H1 (cell line): ENCODE results near the gene XRN2. TPM values are rescaled to one million over a fixed set of nuclear protein-coding genes. Genes with fewer than 3 reads are reported as not detected.

Experiments
- CTCF ChIA-PET: fragments of 300-600 bp; sonication (Branson Sonifier 250); formaldehyde crosslinking; loops from one replicate; lab custom pipeline; 2021; ENCODE audit not compliant: partially characterized antibody; lab: Charles Lee
- POLR2A ChIA-PET: fragments of 300-600 bp; sonication (Branson Sonifier 250); formaldehyde crosslinking; loops from one replicate; lab custom pipeline; 2021; ENCODE audit warnings: inconsistent platforms; ENCODE audit not compliant: partially characterized antibody; lab: Charles Lee
- DNase-seq, 2 experiments: peaks; one replicate each; pipeline versions ENCODE4 v3.0.0 to v3.0.0-alpha.2; 2010 to 2022; ENCODE audit warnings: low spot score in 2 of 2, low read depth in 1 of 2, mixed read lengths in 1 of 2
- FAIRE-seq: peaks from 2 replicates; lab custom pipeline; 2011; peaks lifted over from hg19 to GRCh38; lab: Jason Lieb, UNC
- H2AFZ ChIP-seq: 2 replicates; pipeline ENCODE4 v1.8.1; 2012; ENCODE audit warnings: low read length, inconsistent platforms
- H2AK5ac ChIP-seq: 2 replicates; pipeline ENCODE4 v1.6.1; 2013; ENCODE audit warnings: low read depth, low read length
- H2BK120ac ChIP-seq: replicated peaks from 2 replicates; pipeline ENCODE3; 2013; ENCODE audit warnings: low read depth, low read length, inconsistent platforms
- H2BK12ac ChIP-seq: 2 replicates; pipeline ENCODE4 v1.6.1; 2013; ENCODE audit warnings: low read depth, low read length
- H2BK15ac ChIP-seq: 2 replicates; pipeline ENCODE4 v1.6.1; 2013; ENCODE audit warnings: low read length
- H2BK20ac ChIP-seq: 2 replicates; pipeline ENCODE4 v1.6.1; 2013; ENCODE audit warnings: low read length
- H2BK5ac ChIP-seq: 2 replicates; pipeline ENCODE4 v1.6.1; 2013; ENCODE audit warnings: low read depth, low read length
- H3K14ac ChIP-seq: 2 replicates; pipeline ENCODE4 v1.6.1; 2013; ENCODE audit warnings: inconsistent platforms; ENCODE audit not compliant: insufficient read length
- H3K18ac ChIP-seq: 2 replicates; pipeline ENCODE4 v1.6.1; 2013; ENCODE audit warnings: low read length; ENCODE audit errors: extremely low read depth
- H3K23ac ChIP-seq: 2 replicates; pipeline ENCODE4 v1.6.1; 2013; ENCODE audit warnings: inconsistent platforms; ENCODE audit not compliant: insufficient read length
- H3K23me2 ChIP-seq: 2 replicates; pipeline ENCODE4 v1.6.1; 2013; ENCODE audit warnings: low read depth, low read length
- H3K27ac ChIP-seq: 2 replicates; pipeline ENCODE4 v1.6.1; 2011; ENCODE audit warnings: low read depth, low read length, inconsistent platforms
- H3K27me3 ChIP-seq, 4 experiments: replicated peaks in 1 of 4; 1 replicate in 1 of 4; 2 replicates in 3 of 4; pipeline versions ENCODE4 v1.6.1 to v1.8.1; 2011 to 2013; ENCODE audit warnings: low read length in 3 of 4, mild to moderate bottlenecking in 3 of 4, inconsistent platforms in 2 of 4, mixed read lengths in 2 of 4, moderate library complexity in 1 of 4; ENCODE audit not compliant: control insufficient read depth in 3 of 4, insufficient read depth in 3 of 4; ENCODE audit errors: extremely low read depth in 1 of 4
- H3K36me3 ChIP-seq, 4 experiments: 2 replicates each; pipeline versions ENCODE4 v1.6.1 to v1.8.1; 2011 to 2013; ENCODE audit warnings: mild to moderate bottlenecking in 4 of 4, low read length in 3 of 4, moderate library complexity in 2 of 4, control low read depth in 1 of 4, inconsistent platforms in 1 of 4; ENCODE audit not compliant: insufficient read depth in 4 of 4, control insufficient read depth in 2 of 4
- H3K4ac ChIP-seq: replicated peaks from 2 replicates; pipeline ENCODE3; 2013; ENCODE audit warnings: low read length, low read depth, mixed read lengths, inconsistent platforms; ENCODE audit not compliant: insufficient read length
- H3K4me1 ChIP-seq, 4 experiments: replicated peaks in 1 of 4; 1 replicate in 1 of 4; 2 replicates in 3 of 4; pipeline versions ENCODE4 v1.6.1 to v1.8.1; 2011 to 2013; ENCODE audit warnings: low read length in 3 of 4, inconsistent platforms in 2 of 4, mixed read lengths in 1 of 4; ENCODE audit not compliant: insufficient read depth in 4 of 4, control insufficient read depth in 3 of 4
- H3K4me2 ChIP-seq, 2 experiments: 2 replicates each; pipeline versions ENCODE4 v1.6.1 to v1.8.1; 2011 to 2013; ENCODE audit warnings: low read depth in 2 of 2, low read length in 2 of 2, control low read depth in 1 of 2, inconsistent platforms in 1 of 2, mild to moderate bottlenecking in 1 of 2; ENCODE audit not compliant: insufficient read depth in 1 of 2
- H3K4me3 ChIP-seq, 4 experiments: fragments of 200-600, 300-600 bp in 1 of 4; sonication (generic), shearing (Covaris generic), sonication (Bioruptor Twin) in 1 of 4; 2 replicates each; pipeline versions ENCODE4 v1.5.1 to v1.8.1; 2011 to 2016; ENCODE audit warnings: low read length in 4 of 4, low read depth in 3 of 4, control low read depth in 2 of 4, inconsistent platforms in 2 of 4, mild to moderate bottlenecking in 2 of 4, mixed read lengths in 1 of 4, moderate library complexity in 1 of 4; ENCODE audit not compliant: insufficient read depth in 2 of 4; ENCODE audit errors: extremely low read depth in 1 of 4
- H3K56ac ChIP-seq: replicated peaks from 2 replicates; pipeline ENCODE3; 2013; ENCODE audit warnings: low read depth, mild to moderate bottlenecking, mixed read lengths, low read length, inconsistent platforms; ENCODE audit not compliant: insufficient read length
- H3K79me1 ChIP-seq: 2 replicates; pipeline ENCODE4 v1.6.1; 2013; ENCODE audit warnings: low read depth, low read length, control low read depth
- H3K79me2 ChIP-seq, 2 experiments: 2 replicates each; pipeline versions ENCODE4 v1.6.1 to v1.8.1; 2012 to 2013; ENCODE audit warnings: low read length in 2 of 2, mild to moderate bottlenecking in 2 of 2, inconsistent platforms in 1 of 2; ENCODE audit not compliant: insufficient read depth in 2 of 2, control insufficient read depth in 1 of 2
- H3K9ac ChIP-seq, 4 experiments: replicated peaks in 1 of 4; 1 replicate in 1 of 4; 2 replicates in 3 of 4; pipeline versions ENCODE4 v1.6.1 to v1.8.1; 2011 to 2013; ENCODE audit warnings: low read depth in 3 of 4, low read length in 3 of 4, control low read depth in 2 of 4, mild to moderate bottlenecking in 2 of 4, moderate library complexity in 2 of 4, inconsistent platforms in 1 of 4; ENCODE audit errors: extremely low read depth in 1 of 4
- H3K9me3 ChIP-seq, 2 experiments: 2 replicates each; pipeline versions ENCODE4 v1.6.1 to v1.8.1; 2012 to 2013; ENCODE audit warnings: mild to moderate bottlenecking in 2 of 2, moderate library complexity in 2 of 2, control low read depth in 1 of 2, inconsistent platforms in 1 of 2, low read depth in 1 of 2, low read length in 1 of 2, mixed read lengths in 1 of 2; ENCODE audit not compliant: insufficient read depth in 2 of 2
- H4K20me1 ChIP-seq, 2 experiments: replicated peaks in 1 of 2; 2 replicates each; pipeline versions ENCODE3 to v1.8.1; 2011 to 2013; ENCODE audit warnings: inconsistent platforms in 2 of 2, low read length in 2 of 2, mild to moderate bottlenecking in 1 of 2; ENCODE audit not compliant: insufficient read depth in 2 of 2, control insufficient read depth in 1 of 2
- H4K5ac ChIP-seq: 2 replicates; pipeline ENCODE4 v1.6.1; 2013; ENCODE audit warnings: low read length, low read depth, mixed read lengths, inconsistent platforms; ENCODE audit not compliant: insufficient read length
- H4K8ac ChIP-seq: 2 replicates; pipeline ENCODE4 v1.8.0; 2013; ENCODE audit warnings: mild to moderate bottlenecking, moderate library complexity, low read length, inconsistent platforms; ENCODE audit not compliant: insufficient read depth; ENCODE audit errors: extremely low read depth
- H4K91ac ChIP-seq: replicated peaks from 2 replicates; pipeline ENCODE3; 2013; ENCODE audit warnings: low read length, mixed read lengths, inconsistent platforms; ENCODE audit not compliant: insufficient read length
- ASH2L ChIP-seq: fragments of 200-600, 300-600 bp; sonication (generic); IDR thresholded peaks from one replicate; pipeline ENCODE4 v1.7.1; 2017; ENCODE audit warnings: low read length
- CHD2 ChIP-seq: IDR thresholded peaks from 2 replicates; pipeline ENCODE4 v1.6.1; 2012; ENCODE audit warnings: low read length, improper control_type of control experiment
- CREB1 ChIP-seq: IDR thresholded peaks from 2 replicates; pipeline ENCODE4 v1.6.1; 2012; ENCODE audit warnings: inconsistent platforms
- FOSL1 ChIP-seq: IDR thresholded peaks from 2 replicates; pipeline ENCODE4 v1.6.1; 2011; ENCODE audit warnings: mild to moderate bottlenecking, low read depth, low read length, moderate library complexity; ENCODE audit not compliant: insufficient read depth
- NANOG ChIP-seq: IDR thresholded peaks from 2 replicates; pipeline ENCODE4 v1.6.1; 2011; ENCODE audit warnings: low read length, low read depth, mild to moderate bottlenecking, inconsistent platforms; ENCODE audit not compliant: insufficient read depth, poor library complexity, severe bottlenecking
- NRF1 ChIP-seq: IDR thresholded peaks from 2 replicates; pipeline ENCODE4 v1.6.1; 2011; ENCODE audit warnings: mild to moderate bottlenecking, low read depth, low read length, improper control_type of control experiment
- SIRT6 ChIP-seq: IDR thresholded peaks from one replicate; pipeline ENCODE4 v1.7.1; 2012; ENCODE audit warnings: low read length, inconsistent platforms
- SUZ12 ChIP-seq: fragments of 200-600 bp; sonication (generic); IDR thresholded peaks from 2 replicates; pipeline ENCODE4 v1.6.1; 2012; ENCODE audit warnings: mild to moderate bottlenecking, inconsistent platforms, low read length, moderate library complexity, mixed read lengths
- TBP ChIP-seq: IDR thresholded peaks from 2 replicates; pipeline ENCODE4 v1.6.1; 2011; ENCODE audit warnings: low read depth, low read length, improper control_type of control experiment
- TCF12 ChIP-seq: IDR thresholded peaks from 2 replicates; pipeline ENCODE4 v1.6.1; 2011; ENCODE audit warnings: low read depth, mild to moderate bottlenecking, low read length
- polyA plus RNA-seq, 7 experiments: library from polyadenylated mRNA; depleted of rRNA in 3 of 7; stranded (reverse) in 5 of 7; unstranded in 2 of 7; fragments of >200 nt in 5 of 7; fragments of 200-250 nt in 2 of 7; gene quantifications; 1 replicate in 5 of 7; 2 replicates in 1 of 7; 4 replicates in 1 of 7; pipeline versions ENCODE4 v1.2.1 to v1.2.3, GENCODE V29; 2011 to 2013; ENCODE audit warnings: missing spikeins in 2 of 7, mixed read lengths in 2 of 7
- total RNA-seq: library from RNA; stranded (reverse); fragmentation: NEBNext Ultra II Directional; extraction: Animal tissue kit (Norgen Biotek cat#: 25700); gene quantifications from 2 replicates; pipeline ENCODE4 v1.2.1, GENCODE V29; 2021
- TF ChIP-seq, protein P1 (sequence below): IDR thresholded peaks from 2 replicates; pipeline ENCODE4 v1.6.1; 2011; ENCODE audit warnings: low read depth, mild to moderate bottlenecking, low read length; ENCODE audit not compliant: insufficient read depth
- TF ChIP-seq, protein P2 (sequence below): IDR thresholded peaks from 2 replicates; pipeline ENCODE4 v1.6.1; 2012; ENCODE audit warnings: low read length, inconsistent platforms
- TF ChIP-seq, protein P3 (sequence below): IDR thresholded peaks from 2 replicates; pipeline ENCODE4 v1.6.1; 2012; ENCODE audit warnings: inconsistent platforms

XRN2 gene
- total and polyA plus RNA-seq, 2 of the 8 experiments (the other 6 are each of a cell fraction or from before 2014, with no cell fraction given): 60.3 to 139 TPM

DNA sequence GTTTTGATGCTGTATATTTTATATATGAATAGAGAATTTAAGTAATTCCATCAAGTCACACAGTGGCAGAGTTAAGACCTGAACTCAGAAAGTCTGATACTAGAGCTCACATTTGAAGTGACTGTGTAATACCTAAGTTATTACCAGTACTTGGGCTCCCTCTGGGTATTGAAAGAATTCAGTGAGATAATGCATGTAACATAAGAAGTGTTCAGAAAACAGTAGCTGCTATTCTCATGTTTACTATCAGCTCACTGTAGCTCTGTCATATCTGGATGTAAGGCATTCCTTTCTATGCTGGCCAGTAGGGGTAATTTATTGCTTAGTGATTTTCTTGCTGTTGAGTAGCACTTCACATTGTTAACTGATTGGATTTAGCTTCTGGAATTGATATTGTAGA is 49.6 kb downstream of the XRN2 start:
- Histone ChIP-seq H2BK15ac (no peak overlapping the region), H2BK120ac (no peak overlapping the region), H2AK5ac (no peak overlapping the region), H3K27me3 (no peaks in the 10 kb centered on the region), H3K4ac (no peak overlapping the region), H3K23me2 (no peaks in the 10 kb centered on the region), H3K4me1 (no peaks in the 10 kb centered on the region), H3K79me1 (no peaks in the 10 kb centered on the region), H4K91ac (no peak overlapping the region), H2BK12ac (no peak overlapping the region), H2BK20ac (no peak overlapping the region), H3K79me2 (0 out of 4 replicates have a peak, but pooled peaks cover 0 to 3% of the 10 kb centered on the region in 2 experiments), H3K56ac (no peak overlapping the region), H2AFZ (no peak overlapping the region), H4K5ac (no peak overlapping the region), H3K18ac (no peak overlapping the region), H3K9ac (no peak overlapping the region), H3K4me2 (no peak overlapping the region), H4K20me1 (no peaks in the 10 kb centered on the region), H4K8ac (no peak overlapping the region), H2BK5ac (no peak overlapping the region), H3K36me3 (peaks cover 9 to 62% (median 29%) of the 10 kb centered on the region in 4 experiments; a peak in 7 of 8 replicates), H3K4me3 (no peak overlapping the region), H3K14ac (no peak overlapping the region), H3K9me3 (no peaks in the 10 kb centered on the region), H3K23ac (no peak overlapping the region), H3K27ac (no peak overlapping the region)
- no peak for DNase-seq
- FAIRE-seq: no peak
- CTCF ChIA-PET: interaction anchor here (0.8 kb wide), 1 partner anchor 117 kb away, joined by 3 read pairs; no protein-coding TSS in a partner anchor
- POLR2A ChIA-PET: no interaction called here
- TF ChIP-seq NRF1 (no peak), TCF12 (no peak), ASH2L (no peak), CREB1 (no peak), TBP (no peak), SUZ12 (no peak), SIRT6 (no peak), NANOG (no peak), CHD2 (no peak), FOSL1 (no peak)
- TF ChIP-seq, protein P1, sequence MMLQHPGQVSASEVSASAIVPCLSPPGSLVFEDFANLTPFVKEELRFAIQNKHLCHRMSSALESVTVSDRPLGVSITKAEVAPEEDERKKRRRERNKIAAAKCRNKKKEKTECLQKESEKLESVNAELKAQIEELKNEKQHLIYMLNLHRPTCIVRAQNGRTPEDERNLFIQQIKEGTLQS: no peak
- TF ChIP-seq, protein P2, sequence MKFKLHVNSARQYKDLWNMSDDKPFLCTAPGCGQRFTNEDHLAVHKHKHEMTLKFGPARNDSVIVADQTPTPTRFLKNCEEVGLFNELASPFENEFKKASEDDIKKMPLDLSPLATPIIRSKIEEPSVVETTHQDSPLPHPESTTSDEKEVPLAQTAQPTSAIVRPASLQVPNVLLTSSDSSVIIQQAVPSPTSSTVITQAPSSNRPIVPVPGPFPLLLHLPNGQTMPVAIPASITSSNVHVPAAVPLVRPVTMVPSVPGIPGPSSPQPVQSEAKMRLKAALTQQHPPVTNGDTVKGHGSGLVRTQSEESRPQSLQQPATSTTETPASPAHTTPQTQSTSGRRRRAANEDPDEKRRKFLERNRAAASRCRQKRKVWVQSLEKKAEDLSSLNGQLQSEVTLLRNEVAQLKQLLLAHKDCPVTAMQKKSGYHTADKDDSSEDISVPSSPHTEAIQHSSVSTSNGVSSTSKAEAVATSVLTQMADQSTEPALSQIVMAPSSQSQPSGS: no peak
- TF ChIP-seq, protein P3, sequence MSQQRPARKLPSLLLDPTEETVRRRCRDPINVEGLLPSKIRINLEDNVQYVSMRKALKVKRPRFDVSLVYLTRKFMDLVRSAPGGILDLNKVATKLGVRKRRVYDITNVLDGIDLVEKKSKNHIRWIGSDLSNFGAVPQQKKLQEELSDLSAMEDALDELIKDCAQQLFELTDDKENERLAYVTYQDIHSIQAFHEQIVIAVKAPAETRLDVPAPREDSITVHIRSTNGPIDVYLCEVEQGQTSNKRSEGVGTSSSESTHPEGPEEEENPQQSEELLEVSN: no peak
